Uterus (tissue), 4 donors: ENCODE data around the gene KLHL3. TPM values are rescaled to one million over a fixed set of nuclear protein-coding genes. Genes with fewer than 3 reads are reported as not detected.

ENCODE experiments used
- DNase-seq, 2 donors: peaks; one replicate each; pipeline ENCODE4 v3.0.0-alpha.2; 2019 to 2020
- H3K27ac ChIP-seq, 2 donors: fragments of 200-600 bp; sonication (generic); 1 replicate in 1 of 2; 2 replicates in 1 of 2; pipeline ENCODE4 v1.5.1; 2016 to 2018
- H3K27me3 ChIP-seq, 2 donors: fragments of 200-600 bp; sonication (generic); one replicate each; pipeline ENCODE4 v1.5.1; 2018 to 2019; ENCODE audit warnings: control low read depth in 1 of 2
- H3K36me3 ChIP-seq, 2 donors: fragments of 200-600 bp; sonication (generic); one replicate each; pipeline ENCODE4 v1.5.1; 2019; ENCODE audit warnings: control low read depth in 1 of 2
- H3K4me1 ChIP-seq, 2 donors: fragments of 200-600 bp; sonication (generic); one replicate each; pipeline ENCODE4 v1.5.1; 2018 to 2019; ENCODE audit warnings: control low read depth in 1 of 2
- H3K4me3 ChIP-seq, 2 donors: fragments of 200-600 bp; sonication (generic); 1 replicate in 1 of 2; 2 replicates in 1 of 2; pipeline ENCODE4 v1.5.1; 2018 to 2019; ENCODE audit warnings: mild to moderate bottlenecking in 1 of 2
- H3K9me3 ChIP-seq, 2 donors: fragments of 200-600 bp; sonication (generic); one replicate each; pipeline ENCODE4 v1.5.1; 2019; ENCODE audit warnings: control low read depth in 1 of 2
- CTCF ChIP-seq, 4 experiments: fragments of 200-600 bp in 2 of 4; fragments of 450-650 bp in 2 of 4; sonication (generic) in 2 of 4; IDR thresholded peaks; one replicate each; pipeline ENCODE4 v1.5.1; 2016 to 2019; ENCODE audit warnings: antibody characterized with exemption in 4 of 4, mild to moderate bottlenecking in 2 of 4, moderate library complexity in 1 of 4
- POLR2A ChIP-seq, 2 donors: fragments of 450-650 bp; IDR thresholded peaks; one replicate each; pipeline ENCODE4 v1.6.1; 2016; ENCODE audit warnings: antibody characterized with exemption in 2 of 2, mild to moderate bottlenecking in 1 of 2, moderate library complexity in 1 of 2
- intact Hi-C: fragments of 100-400 bp; cut with DNase I; formaldehyde crosslinking; loops from one replicate; pipeline ENCODE4 v1.15.1; 2023; ENCODE audit warnings: low total_unique reads
- total RNA-seq, 4 donors: library from RNA; depleted of rRNA in 3 of 4; stranded (reverse); fragments of >200 nt in 3 of 4; gene quantifications; one replicate each; pipeline versions ENCODE4 v1.1.0 to v1.2.4, GENCODE V29; 2014 to 2023
- donor health status: DM: yes; HTN: yes; CAD: no.

KLHL3 gene
- total RNA-seq, 4 donors from 2014 or later = 3.1 to 21.8 (median 8.9) TPM

GRCh38 chr5:137741718-137742117 is 5.8 kb upstream of the KLHL3 start:
- Histone ChIP-seq H3K36me3 (no peaks in the 10 kb centered on the region), H3K27me3 (no peaks in the 10 kb centered on the region), H3K4me1 (no peaks in the 10 kb centered on the region), H3K27ac (no peak overlapping the region), H3K9me3 (no peaks in the 10 kb centered on the region), H3K4me3 (no peak overlapping the region)
- TF ChIP-seq POLR2A (IDR thresholded peaks at IDR 0.05) (no peak), CTCF (IDR thresholded peaks at IDR 0.05) (no peak)
- no peak for DNase-seq
- intact Hi-C loops = no loop called here

- intact Hi-C loops = no loop called here
- Histone ChIP-seq H3K27ac (no peak overlapping the region), H3K9me3 (no peaks in the 10 kb centered on the region)
Measured at GRCh38 chr5:137739737-137740136, 3.8 kb upstream of the KLHL3 start.

GRCh38 chr5:137738947-137739346 is 3.1 kb upstream of the KLHL3 start:
- Histone ChIP-seq H3K36me3 (no peaks in the 10 kb centered on the region), H3K4me3 (no peak overlapping the region), H3K27me3 (no peaks in the 10 kb centered on the region), H3K27ac (no peak overlapping the region), H3K4me1 (peaks cover 0 to 6% of the 10 kb centered on the region in 2 donors), H3K9me3 (no peaks in the 10 kb centered on the region)
- intact Hi-C loops = no loop called here
- TF ChIP-seq POLR2A (IDR thresholded peaks at IDR 0.05) (no peak), CTCF (IDR thresholded peaks at IDR 0.05) (no peak)
- DNase-seq = no peak

More at GRCh38 chr5:137739737-137740136, 3.8 kb upstream of the KLHL3 start:
- no peaks in the 10 kb centered on the region for H3K27me3 ChIP-seq
- no peaks in the 10 kb centered on the region for H3K36me3 ChIP-seq
- no peak overlapping the region for H3K4me3 ChIP-seq
- peaks cover 0 to 6% of the 10 kb centered on the region in 2 donors for H3K4me1 ChIP-seq
- TF ChIP-seq POLR2A (IDR thresholded peaks at IDR 0.05) (no peak), CTCF (IDR thresholded peaks at IDR 0.05) (no peak)
- no peak for DNase-seq

GRCh38 chr5:137737349-137738131 is 1.7 kb upstream of the KLHL3 start:
- DNase-seq = peak; percentile 20 to 42
- Histone ChIP-seq H3K9me3 (no peaks in the 10 kb centered on the region), H3K36me3 (no peaks in the 10 kb centered on the region), H3K4me3 (no peak overlapping the region), H3K27ac (peak overlapping the region in 1 of 2 donors; percentile 70), H3K4me1 (peaks cover 0 to 6% of the 10 kb centered on the region in 2 donors), H3K27me3 (no peaks in the 10 kb centered on the region)
- TF ChIP-seq CTCF (IDR thresholded peaks at IDR 0.05) = no peak
- intact Hi-C loops = no loop called here

GRCh38 chr5:137736496-137736895 is 607 bp upstream of the KLHL3 start:
- no peaks in the 10 kb centered on the region for H3K36me3 ChIP-seq
- TF ChIP-seq POLR2A (IDR thresholded peaks at IDR 0.05) (no peak), CTCF (IDR thresholded peaks at IDR 0.05) (no peak)
- no peak for DNase-seq
- peak overlapping the region; percentile 59 to 70 for H3K27ac ChIP-seq
- H3K4me1 ChIP-seq = peaks cover 0 to 6% of the 10 kb centered on the region in 2 donors
- intact Hi-C loops = no loop called here
- H3K27me3 ChIP-seq = no peaks in the 10 kb centered on the region
- no peak overlapping the region for H3K4me3 ChIP-seq
- H3K9me3 ChIP-seq = no peaks in the 10 kb centered on the region
